K562 (cell line): ENCODE results near the gene SNX15. TPM values are rescaled to one million over a fixed set of nuclear protein-coding genes. Genes with fewer than 3 reads are reported as not detected.
A peak's percentile ranks its signal among the peaks of the same experiment; 100 is the strongest.

Source experiments
- ARNT ChIP-seq, 2 experiments: fragments of 450-650 bp; IDR thresholded peaks; 2 replicates each; pipeline ENCODE4 v1.6.1; 2016; ENCODE audit warnings: mild to moderate bottlenecking in 1 of 2
- BHLHE40 ChIP-seq: IDR thresholded peaks from 2 replicates; pipeline ENCODE4 v1.6.1; 2011; ENCODE audit warnings: low read length, improper control_type of control experiment
- CREB3 ChIP-seq: fragments of 450-650 bp; conservative IDR thresholded peaks from 2 replicates; pipeline ENCODE4 v1.6.1; 2016; ENCODE audit warnings: missing genetic modification characterization, low read depth, mild to moderate bottlenecking, missing compliant biosample characterization, moderate library complexity
- CREBBP ChIP-seq: IDR thresholded peaks from one replicate; pipeline ENCODE4 v1.6.1; 2012; ENCODE audit warnings: low read depth, mild to moderate bottlenecking, control low read depth, inconsistent platforms, low read length
- FOXK2 ChIP-seq, 2 experiments: fragments of 450-650 bp; IDR thresholded peaks in 1 of 2; conservative IDR thresholded peaks in 1 of 2; 2 replicates each; pipeline ENCODE4 v1.6.1; 2016; ENCODE audit warnings: low read depth in 2 of 2, mild to moderate bottlenecking in 1 of 2
- HCFC1 ChIP-seq: IDR thresholded peaks from 2 replicates; pipeline ENCODE4 v1.6.1; 2012; ENCODE audit warnings: low read depth, low read length, improper control_type of control experiment
- HLTF ChIP-seq: fragments of 450-650 bp; IDR thresholded peaks from 2 replicates; pipeline ENCODE4 v1.6.1; 2016
- HNRNPUL1 ChIP-seq: fragments of 200-400 bp; formaldehyde crosslinking; IDR thresholded peaks from 2 replicates; pipeline ENCODE4 v1.6.1; 2017; ENCODE audit warnings: low read length
- KDM1A ChIP-seq, 2 experiments: fragments of 450-650 bp; IDR thresholded peaks; 2 replicates each; pipeline ENCODE4 v1.6.1; 2016; ENCODE audit warnings: mild to moderate bottlenecking in 2 of 2
- KLF1 ChIP-seq: fragments of 450-650 bp; IDR thresholded peaks from 2 replicates; pipeline ENCODE4 v1.6.1; 2016; ENCODE audit warnings: missing genetic modification characterization, missing compliant biosample characterization
- NR3C1 ChIP-seq: sonication (generic); formaldehyde crosslinking; IDR thresholded peaks from 2 replicates; pipeline ENCODE4 v1.8.1; 2022; ENCODE audit warnings: missing genetic modification reagents
- NRF1 ChIP-seq, 2 experiments: fragments of 450-650 bp; IDR thresholded peaks in 1 of 2; conservative IDR thresholded peaks in 1 of 2; 2 replicates each; pipeline ENCODE4 v1.6.1; 2014; ENCODE audit warnings: mild to moderate bottlenecking in 2 of 2
- PRMT5 ChIP-seq: sonication (generic); formaldehyde crosslinking; IDR thresholded peaks from 2 replicates; pipeline ENCODE4 v1.5.0; 2020; ENCODE audit warnings: missing genetic modification reagents
- SMAD4 ChIP-seq: fragments of 250-450 bp; sonication (Bioruptor Pico); conservative IDR thresholded peaks from 2 replicates; pipeline ENCODE4 v1.8.0; 2021; ENCODE audit warnings: inconsistent platforms, mild to moderate bottlenecking, moderate library complexity
- TAF1 ChIP-seq: IDR thresholded peaks from 2 replicates; pipeline ENCODE4 v1.6.1; 2011; ENCODE audit warnings: mild to moderate bottlenecking, low read length, moderate library complexity; ENCODE audit not compliant: insufficient read depth, control insufficient read depth, severe bottlenecking; ENCODE audit errors: extremely low read depth
- TAF15 ChIP-seq: fragments of 200-400 bp; formaldehyde crosslinking; IDR thresholded peaks from 2 replicates; pipeline ENCODE4 v1.6.1; 2017; ENCODE audit warnings: mild to moderate bottlenecking, low read depth, low read length, moderate library complexity
- TOE1 ChIP-seq, 2 experiments: fragments of 450-650 bp in 1 of 2; sonication (generic) in 1 of 2; formaldehyde crosslinking in 1 of 2; IDR thresholded peaks; 2 replicates each; pipeline versions ENCODE4 v1.7.1 to v1.8.0; 2016 to 2022; ENCODE audit warnings: borderline replicate concordance in 2 of 2, mild to moderate bottlenecking in 2 of 2, antibody characterized with exemption in 1 of 2, inconsistent platforms in 1 of 2, low read depth in 1 of 2, missing genetic modification reagents in 1 of 2, moderate library complexity in 1 of 2
- ZNF311 ChIP-seq: fragments of 250-450 bp; sonication (Bioruptor Pico); IDR thresholded peaks from 2 replicates; pipeline ENCODE4 v1.4.0; 2020; ENCODE audit warnings: mild to moderate bottlenecking, moderate library complexity
- ZNF41 ChIP-seq: fragments of 250-450 bp; sonication (Bioruptor Pico); conservative IDR thresholded peaks from 2 replicates; pipeline ENCODE4 v1.4.0; 2020; ENCODE audit warnings: mild to moderate bottlenecking
- ZNF586 ChIP-seq: fragments of 450-650 bp; formaldehyde crosslinking; conservative IDR thresholded peaks from 2 replicates; pipeline ENCODE4 v1.4.0; 2020; ENCODE audit warnings: mild to moderate bottlenecking, moderate library complexity
- ZNF695 ChIP-seq: fragments of 450-650 bp; formaldehyde crosslinking; IDR thresholded peaks from 2 replicates; pipeline ENCODE4 v1.4.0; 2020; ENCODE audit warnings: mild to moderate bottlenecking, moderate library complexity
- ZNF778 ChIP-seq: fragments of 450-650 bp; formaldehyde crosslinking; IDR thresholded peaks from 2 replicates; pipeline ENCODE4 v1.4.0; 2020; ENCODE audit warnings: mild to moderate bottlenecking, moderate library complexity
- ZNF785 ChIP-seq: fragments of 250-450 bp; sonication (Bioruptor Pico); IDR thresholded peaks from 2 replicates; pipeline ENCODE4 v1.4.0; 2020; ENCODE audit warnings: mild to moderate bottlenecking
- polyA plus RNA-seq, 8 experiments: library from polyadenylated mRNA; depleted of rRNA in 4 of 8; stranded (reverse) in 5 of 8; unstranded in 3 of 8; fragments of >200 nt; fragmentation: Nextera tagmentation in 2 of 8; fragmentation: Illumina TruSeq in 1 of 8; extraction: Ambion mirVana in 2 of 8; extraction: Trizol in 1 of 8; gene quantifications; 2 replicates each; pipeline versions ENCODE4 v1.2.1 to v1.2.3, GENCODE V29; 2011 to 2014; ENCODE audit warnings: inconsistent platforms in 1 of 8, missing spikeins in 1 of 8
- total RNA-seq, 7 experiments: library from RNA; depleted of rRNA in 6 of 7; stranded (reverse); fragments of >200 nt in 6 of 7; fragmentation: Illumina TruSeq in 2 of 7; extraction: Trizol in 2 of 7; gene quantifications; 2 replicates each; pipeline versions ENCODE4 v1.2.1 to v1.2.3, GENCODE V29; 2011 to 2021; ENCODE audit warnings: low replicate concordance in 1 of 7
- TF ChIP-seq, protein P1 (sequence below), 2 experiments: fragments of 150-350 bp in 1 of 2; IDR thresholded peaks; 2 replicates each; pipeline ENCODE4 v1.6.1; 2012 to 2016; ENCODE audit warnings: low read depth in 2 of 2, low read length in 2 of 2, mild to moderate bottlenecking in 1 of 2, moderate library complexity in 1 of 2

Gene SNX15
- total and polyA plus RNA-seq, 9 of the 15 experiments (the other 6 are each of a cell fraction or from before 2014, with no cell fraction given) = 1.8 to 27.8 (median 15.2) TPM

GRCh38 chr11:64998141-64998540 is 29.1 kb upstream of the SNX15 start (continued):
- TF ChIP-seq HNRNPUL1 (no peak), HLTF (0 out of 2 replicates have a peak, but pooled peaks have one; percentile 23), KDM1A (IDR thresholded peaks at IDR 0.05) (no peak), PRMT5 (CRISPR knock-in tag) (no peak), ZNF41 (CRISPR knock-in tag) (no peak), ZNF311 (CRISPR knock-in tag) (no peak), NRF1 (conservative IDR thresholded peaks at IDR 0.05 in 1 of 2, IDR thresholded peaks at IDR 0.05 in 1 of 2) (no peak), FOXK2 (conservative IDR thresholded peaks at IDR 0.05 in 1 of 2, IDR thresholded peaks at IDR 0.05 in 1 of 2; ENCODE audit: low read depth in 2 of 2) (no peak), ZNF778 (CRISPR knock-in tag) (no peak), BHLHE40 (no peak), KLF1 (tag) (no peak), ZNF586 (CRISPR knock-in tag) (no peak), ZNF785 (CRISPR knock-in tag) (no peak), HCFC1 (peak; percentile 49; the same call in 1 of the 2 replicates), ZNF695 (no peak), NR3C1 (no peak), ARNT (IDR thresholded peaks at IDR 0.05) (0 out of 4 replicates have a peak, but pooled peaks of 1 of the 2 experiments have one; percentile 24), CREBBP (no peak), CREB3 (tag) (no peak), TOE1 (IDR thresholded peaks at IDR 0.05; ENCODE audit: borderline replicate concordance) (peak; percentile 59; the same call in 1 of the 2 replicates), TOE1 (CRISPR knock-in tag; IDR thresholded peaks at IDR 0.05; ENCODE audit: borderline replicate concordance, low read depth) (no peak), SMAD4 (CRISPR knock-in tag) (no peak; the same call in 1 of the 2 replicates), TAF15 (no peak), TAF1 (no peak)
- TF ChIP-seq, protein P1, sequence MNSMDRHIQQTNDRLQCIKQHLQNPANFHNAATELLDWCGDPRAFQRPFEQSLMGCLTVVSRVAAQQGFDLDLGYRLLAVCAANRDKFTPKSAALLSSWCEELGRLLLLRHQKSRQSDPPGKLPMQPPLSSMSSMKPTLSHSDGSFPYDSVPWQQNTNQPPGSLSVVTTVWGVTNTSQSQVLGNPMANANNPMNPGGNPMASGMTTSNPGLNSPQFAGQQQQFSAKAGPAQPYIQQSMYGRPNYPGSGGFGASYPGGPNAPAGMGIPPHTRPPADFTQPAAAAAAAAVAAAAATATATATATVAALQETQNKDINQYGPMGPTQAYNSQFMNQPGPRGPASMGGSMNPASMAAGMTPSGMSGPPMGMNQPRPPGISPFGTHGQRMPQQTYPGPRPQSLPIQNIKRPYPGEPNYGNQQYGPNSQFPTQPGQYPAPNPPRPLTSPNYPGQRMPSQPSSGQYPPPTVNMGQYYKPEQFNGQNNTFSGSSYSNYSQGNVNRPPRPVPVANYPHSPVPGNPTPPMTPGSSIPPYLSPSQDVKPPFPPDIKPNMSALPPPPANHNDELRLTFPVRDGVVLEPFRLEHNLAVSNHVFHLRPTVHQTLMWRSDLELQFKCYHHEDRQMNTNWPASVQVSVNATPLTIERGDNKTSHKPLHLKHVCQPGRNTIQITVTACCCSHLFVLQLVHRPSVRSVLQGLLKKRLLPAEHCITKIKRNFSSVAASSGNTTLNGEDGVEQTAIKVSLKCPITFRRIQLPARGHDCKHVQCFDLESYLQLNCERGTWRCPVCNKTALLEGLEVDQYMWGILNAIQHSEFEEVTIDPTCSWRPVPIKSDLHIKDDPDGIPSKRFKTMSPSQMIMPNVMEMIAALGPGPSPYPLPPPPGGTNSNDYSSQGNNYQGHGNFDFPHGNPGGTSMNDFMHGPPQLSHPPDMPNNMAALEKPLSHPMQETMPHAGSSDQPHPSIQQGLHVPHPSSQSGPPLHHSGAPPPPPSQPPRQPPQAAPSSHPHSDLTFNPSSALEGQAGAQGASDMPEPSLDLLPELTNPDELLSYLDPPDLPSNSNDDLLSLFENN (IDR thresholded peaks at IDR 0.05; ENCODE audit: low read depth in 2 of 2, low read length in 2 of 2) = peak in 1 of 2 experiments; percentile 95; a peak in 2 of 4 replicates
